Caco-2 (cell line): ENCODE results near the gene APBB1IP. TPM values are rescaled to one million over a fixed set of nuclear protein-coding genes. Genes with fewer than 3 reads are reported as not detected.
"Not testable (repeated sequence)": the region's sequence is repeated elsewhere in the genome, so short reads cannot be mapped to it uniquely, and the experiment has no call there.

Experiments used
- BruUV-seq: library from RNA; stranded (reverse); fragments of 400-500 nt; replicated peaks from 2 replicates; lab custom pipeline; 2021; lab: Mats Ljungman, UMichigan
- CTCF ChIA-PET: fragments of 300-600 bp; sonication (Branson Sonifier 250); formaldehyde crosslinking; loops from one replicate; lab custom pipeline; 2022; ENCODE audit warnings: antibody characterized with exemption; lab: Charles Lee
- POLR2A ChIA-PET: fragments of 300-600 bp; sonication (Branson Sonifier 250); formaldehyde crosslinking; loops from one replicate; lab custom pipeline; 2022; ENCODE audit warnings: antibody characterized with exemption; lab: Charles Lee
- DNase-seq, 2 experiments: peaks; one replicate each; pipeline versions ENCODE4 v3.0.0 to v3.0.0-alpha.2; 2020 to 2022
- H3K27me3 ChIP-seq: replicated peaks from 2 replicates; pipeline ENCODE4 v1.6.0; 2011; ENCODE audit warnings: low read length; ENCODE audit not compliant: control insufficient read depth, insufficient read depth
- H3K36me3 ChIP-seq: 2 replicates; pipeline ENCODE4 v1.5.1; 2011; ENCODE audit warnings: low read length; ENCODE audit not compliant: control insufficient read depth, insufficient read depth
- H3K4me1 ChIP-seq: fragments of 250-450 bp; sonication (Bioruptor Pico); 2 replicates; pipeline ENCODE4 v1.5.1; 2020; ENCODE audit warnings: mild to moderate bottlenecking
- H3K4me3 ChIP-seq: 2 replicates; pipeline ENCODE4 v1.5.1; 2011; ENCODE audit warnings: low read depth, mild to moderate bottlenecking, control low read depth, low read length
- H3K9me3 ChIP-seq: fragments of 250-450 bp; sonication (Bioruptor Pico); 2 replicates; pipeline ENCODE4 v1.5.1; 2020; ENCODE audit warnings: mild to moderate bottlenecking, moderate library complexity
- H3K27ac Mint-ChIP-seq: one replicate; pipeline ENCODE4 v1.8.0; 2022; ENCODE audit warnings: mixed read lengths; ENCODE audit not compliant: unreplicated experiment
- H3K27me3 Mint-ChIP-seq: one replicate; pipeline ENCODE4 v1.8.0; 2022; ENCODE audit warnings: mixed read lengths; ENCODE audit not compliant: insufficient read depth, unreplicated experiment
- H3K36me3 Mint-ChIP-seq: one replicate; pipeline ENCODE4 v1.8.0; 2022; ENCODE audit warnings: mild to moderate bottlenecking, mixed read lengths; ENCODE audit not compliant: insufficient read depth, unreplicated experiment
- H3K4me1 Mint-ChIP-seq: one replicate; pipeline ENCODE4 v1.8.0; 2022; ENCODE audit warnings: low read depth, mixed read lengths; ENCODE audit not compliant: unreplicated experiment
- H3K4me3 Mint-ChIP-seq: one replicate; pipeline ENCODE4 v1.8.0; 2022; ENCODE audit warnings: mild to moderate bottlenecking, moderate library complexity, mixed read lengths; ENCODE audit not compliant: unreplicated experiment
- H3K9me3 Mint-ChIP-seq: one replicate; pipeline ENCODE4 v1.8.0; 2022; ENCODE audit warnings: mixed read lengths; ENCODE audit not compliant: unreplicated experiment
- intact Hi-C: fragments of 100-400 bp; cut with micrococcal nuclease; formaldehyde crosslinking; loops from one replicate; pipeline ENCODE4 v1.10.0; 2022; ENCODE audit not compliant: unreplicated experiment
- total RNA-seq: library from RNA; stranded (reverse); gene quantifications from 2 replicates; pipeline ENCODE4 v1.2.3, GENCODE V29; 2022
- TF ChIP-seq, protein P1 (sequence below), 2 experiments: fragments of 200-600 bp in 1 of 2; IDR thresholded peaks; 1 replicate in 1 of 2; 2 replicates in 1 of 2; pipeline versions ENCODE4 v1.5.1 to v1.8.0; 2011 to 2022; ENCODE audit warnings: antibody characterized with exemption in 1 of 2, control low read depth in 1 of 2, inconsistent platforms in 1 of 2, low read depth in 1 of 2, low read length in 1 of 2, mild to moderate bottlenecking in 1 of 2, moderate library complexity in 1 of 2; ENCODE audit not compliant: insufficient read depth in 1 of 2, severe bottlenecking in 1 of 2, unreplicated experiment in 1 of 2

APBB1IP gene
- total RNA-seq, 1 experiment from 2014 or later = 0.14 TPM

- H3K9me3 ChIP-seq = no peaks in the 10 kb centered on the region
- ChIA-PET POLR2A (no interaction called here), CTCF (no interaction called here)
- no TSS peak for BruUV-seq
- no peaks in the 10 kb centered on the region for H3K4me1 Mint-ChIP-seq
- TF ChIP-seq, protein P1, sequence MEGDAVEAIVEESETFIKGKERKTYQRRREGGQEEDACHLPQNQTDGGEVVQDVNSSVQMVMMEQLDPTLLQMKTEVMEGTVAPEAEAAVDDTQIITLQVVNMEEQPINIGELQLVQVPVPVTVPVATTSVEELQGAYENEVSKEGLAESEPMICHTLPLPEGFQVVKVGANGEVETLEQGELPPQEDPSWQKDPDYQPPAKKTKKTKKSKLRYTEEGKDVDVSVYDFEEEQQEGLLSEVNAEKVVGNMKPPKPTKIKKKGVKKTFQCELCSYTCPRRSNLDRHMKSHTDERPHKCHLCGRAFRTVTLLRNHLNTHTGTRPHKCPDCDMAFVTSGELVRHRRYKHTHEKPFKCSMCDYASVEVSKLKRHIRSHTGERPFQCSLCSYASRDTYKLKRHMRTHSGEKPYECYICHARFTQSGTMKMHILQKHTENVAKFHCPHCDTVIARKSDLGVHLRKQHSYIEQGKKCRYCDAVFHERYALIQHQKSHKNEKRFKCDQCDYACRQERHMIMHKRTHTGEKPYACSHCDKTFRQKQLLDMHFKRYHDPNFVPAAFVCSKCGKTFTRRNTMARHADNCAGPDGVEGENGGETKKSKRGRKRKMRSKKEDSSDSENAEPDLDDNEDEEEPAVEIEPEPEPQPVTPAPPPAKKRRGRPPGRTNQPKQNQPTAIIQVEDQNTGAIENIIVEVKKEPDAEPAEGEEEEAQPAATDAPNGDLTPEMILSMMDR (IDR thresholded peaks at IDR 0.05; ENCODE audit: insufficient read depth in 1 of 2, low read depth in 1 of 2, low read length in 1 of 2, severe bottlenecking in 1 of 2, unreplicated experiment in 1 of 2) = no peak
- H3K4me3 Mint-ChIP-seq = no peak overlapping the region
- intact Hi-C loops = no loop called here
- H3K27me3 Mint-ChIP-seq = no peaks in the 10 kb centered on the region
- no peak overlapping the region for H3K27ac Mint-ChIP-seq
- H3K36me3 ChIP-seq = no peaks in the 10 kb centered on the region
- H3K27me3 ChIP-seq = no peaks in the 10 kb centered on the region
- H3K4me1 ChIP-seq = no peaks in the 10 kb centered on the region
- H3K36me3 Mint-ChIP-seq = no peaks in the 10 kb centered on the region
- H3K9me3 Mint-ChIP-seq = no peaks in the 10 kb centered on the region
- H3K4me3 ChIP-seq = no peak overlapping the region
- DNase-seq = no peak
Measured at GRCh38 chr10:26391701-26392695, 46.1 kb upstream of the APBB1IP start.

- H3K4me1 ChIP-seq, H3K27me3 ChIP-seq, H3K4me3 ChIP-seq, BruUV-seq, H3K27ac Mint-ChIP-seq, DNase-seq, POLR2A ChIA-PET, H3K4me1 Mint-ChIP-seq, H3K36me3 ChIP-seq, intact Hi-C loops, H3K4me3 Mint-ChIP-seq, H3K27me3 Mint-ChIP-seq, H3K36me3 Mint-ChIP-seq, CTCF ChIA-PET, H3K9me3 ChIP-seq: not testable (repeated sequence)
- peaks cover 18% of the 10 kb centered on the region for H3K9me3 Mint-ChIP-seq
Measured at GRCh38 chr10:26398353-26398752, 39.8 kb upstream of the APBB1IP start.

DNA sequence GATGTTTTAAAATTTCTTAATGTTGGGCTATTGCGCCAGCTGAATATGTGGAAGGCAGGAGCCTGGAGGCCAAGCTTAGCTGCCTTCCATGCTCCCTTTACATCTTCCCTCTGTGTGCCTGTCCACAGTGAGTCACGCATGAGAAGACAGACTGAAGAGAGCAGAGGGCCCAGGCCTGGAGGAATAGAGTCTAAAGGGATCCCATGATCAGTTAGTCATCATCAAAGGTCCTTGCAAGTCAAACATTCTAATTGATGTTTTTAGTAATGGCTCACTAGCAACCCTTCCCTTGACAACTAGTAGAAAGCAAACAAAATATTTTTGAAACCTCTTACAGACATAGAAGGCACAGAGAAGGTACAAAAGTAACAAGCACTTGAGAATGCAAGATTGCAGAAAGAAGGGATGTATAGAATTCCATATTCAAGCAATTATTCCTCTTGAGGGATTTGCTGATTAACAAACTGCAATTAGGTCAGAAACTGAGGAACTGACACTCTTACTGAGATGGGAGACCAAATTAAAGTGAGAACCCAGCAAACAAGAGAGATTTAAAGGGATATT, 30.7 kb upstream of the APBB1IP start:
- Mint-ChIP-seq H3K36me3 (no peaks in the 10 kb centered on the region), H3K4me1 (peaks cover 6% of the 10 kb centered on the region), H3K27me3 (no peaks in the 10 kb centered on the region), H3K27ac (no peak overlapping the region), H3K9me3 (peaks cover 10% of the 10 kb centered on the region), H3K4me3 (no peak overlapping the region)
- TF ChIP-seq, protein P1 (IDR thresholded peaks at IDR 0.05; ENCODE audit: insufficient read depth in 1 of 2, low read depth in 1 of 2, low read length in 1 of 2, severe bottlenecking in 1 of 2, unreplicated experiment in 1 of 2) = no peak
- no peaks in the 10 kb centered on the region for H3K36me3 ChIP-seq
- no peaks in the 10 kb centered on the region for H3K9me3 ChIP-seq
- POLR2A ChIA-PET = no interaction called here
- H3K4me3 ChIP-seq = no peak overlapping the region
- DNase-seq = peak; percentile 53 to 57
- intact Hi-C loops = no loop called here
- no peaks in the 10 kb centered on the region for H3K27me3 ChIP-seq
- BruUV-seq = no TSS peak
- no peaks in the 10 kb centered on the region for H3K4me1 ChIP-seq
- CTCF ChIA-PET = no interaction called here
